ENCODE data around the gene SPATA6L.

The SPATA6L gene

DNA sequence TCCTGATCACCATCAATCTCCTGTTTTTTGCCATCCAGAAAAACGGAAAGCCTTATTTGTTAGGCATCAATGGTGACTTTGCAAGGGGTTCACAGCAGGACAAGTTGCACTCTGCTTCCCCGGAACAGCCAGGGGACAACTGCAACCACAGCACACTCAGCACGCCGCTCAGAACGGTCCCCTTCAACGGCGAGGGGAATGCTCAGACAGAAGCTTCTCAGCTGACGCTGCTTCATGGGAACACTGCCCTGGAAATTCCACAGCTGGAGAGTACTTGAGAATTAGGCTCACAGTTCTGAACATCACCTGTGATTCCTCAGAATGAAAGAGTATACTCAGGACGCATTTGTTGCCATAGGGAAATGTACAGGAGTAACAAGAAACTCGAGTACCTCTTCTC is 44.3 kb downstream of the SPATA6L start:
- H3K4me3 ChIP-seq (replicated peaks; ENCODE audit: low read depth, low read length) = no peak overlapping the region

DNA sequence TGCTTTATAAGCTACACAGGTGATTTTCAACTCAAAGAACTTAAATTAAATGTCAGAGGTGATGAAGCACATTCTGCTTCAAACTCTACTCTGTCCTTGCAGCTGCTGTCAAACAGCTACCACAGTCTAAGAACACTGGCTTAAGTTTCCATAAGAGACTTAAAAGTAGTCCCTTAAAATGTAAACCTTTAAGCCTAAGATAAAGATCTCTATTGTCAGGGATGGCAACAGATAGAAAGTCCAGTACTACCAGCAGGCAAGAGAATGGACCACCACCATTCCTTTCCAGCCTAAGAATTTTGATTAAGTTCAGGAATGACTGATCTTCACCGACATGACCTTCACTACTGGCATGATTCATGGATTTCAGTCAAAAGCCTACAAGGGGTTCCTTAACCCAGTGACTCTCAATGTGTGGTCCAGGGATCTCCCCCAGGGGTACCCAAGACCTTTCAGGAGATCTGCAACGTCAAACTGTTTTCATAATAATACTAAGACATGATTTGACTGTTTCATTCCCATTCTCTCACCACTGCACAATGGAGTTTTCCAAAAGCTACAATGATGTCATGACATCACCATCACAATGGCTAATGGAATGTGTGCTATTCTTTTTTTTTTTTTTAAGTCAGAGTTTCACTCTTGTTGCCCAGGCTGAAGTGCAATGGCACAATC is 45.3 kb downstream of the SPATA6L start:
- DNase-seq (ENCODE audit: extremely low read depth, low read depth) = no peak
- TF ChIP-seq, protein P1, sequence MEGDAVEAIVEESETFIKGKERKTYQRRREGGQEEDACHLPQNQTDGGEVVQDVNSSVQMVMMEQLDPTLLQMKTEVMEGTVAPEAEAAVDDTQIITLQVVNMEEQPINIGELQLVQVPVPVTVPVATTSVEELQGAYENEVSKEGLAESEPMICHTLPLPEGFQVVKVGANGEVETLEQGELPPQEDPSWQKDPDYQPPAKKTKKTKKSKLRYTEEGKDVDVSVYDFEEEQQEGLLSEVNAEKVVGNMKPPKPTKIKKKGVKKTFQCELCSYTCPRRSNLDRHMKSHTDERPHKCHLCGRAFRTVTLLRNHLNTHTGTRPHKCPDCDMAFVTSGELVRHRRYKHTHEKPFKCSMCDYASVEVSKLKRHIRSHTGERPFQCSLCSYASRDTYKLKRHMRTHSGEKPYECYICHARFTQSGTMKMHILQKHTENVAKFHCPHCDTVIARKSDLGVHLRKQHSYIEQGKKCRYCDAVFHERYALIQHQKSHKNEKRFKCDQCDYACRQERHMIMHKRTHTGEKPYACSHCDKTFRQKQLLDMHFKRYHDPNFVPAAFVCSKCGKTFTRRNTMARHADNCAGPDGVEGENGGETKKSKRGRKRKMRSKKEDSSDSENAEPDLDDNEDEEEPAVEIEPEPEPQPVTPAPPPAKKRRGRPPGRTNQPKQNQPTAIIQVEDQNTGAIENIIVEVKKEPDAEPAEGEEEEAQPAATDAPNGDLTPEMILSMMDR (IDR thresholded peaks at IDR 0.05; ENCODE audit: low read depth, low read length, missing control alignments) = no peak
- H3K4me3 ChIP-seq (replicated peaks; ENCODE audit: low read depth, low read length) = no peak overlapping the region

More for the DNA sequence above, 44.3 kb downstream of the SPATA6L start:
- DNase-seq (ENCODE audit: extremely low read depth, low read depth) = no peak
- TF ChIP-seq, protein P1 (IDR thresholded peaks at IDR 0.05; ENCODE audit: low read depth, low read length, missing control alignments) = no peak

DNA sequence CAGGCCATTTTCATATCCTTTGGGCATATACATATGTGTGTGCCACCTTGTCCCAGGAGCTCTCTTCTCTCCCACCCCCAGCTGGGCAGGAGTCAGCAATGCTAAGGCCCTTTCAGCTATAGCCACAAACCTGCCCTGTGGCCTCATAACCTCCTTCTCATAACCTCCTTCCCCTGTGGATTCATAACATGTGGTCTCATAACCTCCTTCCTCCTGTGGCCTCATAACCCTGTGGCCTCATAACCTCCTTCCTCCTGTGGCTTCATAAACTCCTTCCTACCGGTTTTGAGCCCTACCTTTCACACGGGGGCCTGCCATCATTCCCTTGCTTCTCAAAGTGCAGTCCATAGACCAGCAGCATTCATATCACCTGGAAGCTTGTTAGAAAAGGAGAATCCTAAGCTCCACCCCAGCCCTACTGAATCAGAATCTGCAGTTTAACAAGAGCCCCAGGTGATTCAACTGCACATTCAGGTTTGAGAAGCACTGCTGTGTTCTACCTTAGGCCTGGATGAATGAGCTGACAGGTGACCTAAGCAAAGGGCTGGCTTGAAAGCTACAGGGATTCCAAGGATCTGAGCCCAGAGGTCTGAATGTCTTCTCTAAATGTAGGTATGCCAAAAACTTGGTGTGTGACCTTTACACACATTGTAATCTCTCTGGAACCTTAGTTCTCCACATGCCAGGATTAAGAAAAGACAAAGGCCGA is 46.1 kb downstream of the SPATA6L start:
- no peak overlapping the region for H3K4me3 ChIP-seq (replicated peaks; ENCODE audit: low read depth, low read length)
- TF ChIP-seq, protein P1 (IDR thresholded peaks at IDR 0.05; ENCODE audit: low read depth, low read length, missing control alignments) = no peak
- no peak for DNase-seq (ENCODE audit: extremely low read depth, low read depth)

DNA sequence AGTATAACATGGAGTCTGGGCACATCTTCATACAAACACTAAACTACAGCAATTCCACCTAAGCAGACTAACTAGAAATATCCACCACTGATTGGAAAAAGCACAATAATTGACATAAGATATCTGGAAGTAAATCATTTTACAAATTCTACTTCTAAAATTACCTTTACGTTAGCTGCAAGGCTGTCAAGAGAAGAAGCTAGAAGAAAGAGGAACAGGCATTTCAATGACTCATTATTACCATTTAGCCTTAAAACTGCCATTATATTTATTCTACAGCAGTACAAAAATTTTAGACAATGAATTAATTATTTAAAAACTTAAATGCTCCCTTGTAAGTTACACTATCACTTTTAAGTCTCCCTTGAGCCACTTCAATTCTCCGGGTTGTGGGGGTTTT is 47.6 kb downstream of the SPATA6L start:
- TF ChIP-seq, protein P1 (IDR thresholded peaks at IDR 0.05; ENCODE audit: low read depth, low read length, missing control alignments) = no peak
- DNase-seq (ENCODE audit: extremely low read depth, low read depth) = no peak
- H3K4me3 ChIP-seq (replicated peaks; ENCODE audit: low read depth, low read length) = no peak overlapping the region

DNA sequence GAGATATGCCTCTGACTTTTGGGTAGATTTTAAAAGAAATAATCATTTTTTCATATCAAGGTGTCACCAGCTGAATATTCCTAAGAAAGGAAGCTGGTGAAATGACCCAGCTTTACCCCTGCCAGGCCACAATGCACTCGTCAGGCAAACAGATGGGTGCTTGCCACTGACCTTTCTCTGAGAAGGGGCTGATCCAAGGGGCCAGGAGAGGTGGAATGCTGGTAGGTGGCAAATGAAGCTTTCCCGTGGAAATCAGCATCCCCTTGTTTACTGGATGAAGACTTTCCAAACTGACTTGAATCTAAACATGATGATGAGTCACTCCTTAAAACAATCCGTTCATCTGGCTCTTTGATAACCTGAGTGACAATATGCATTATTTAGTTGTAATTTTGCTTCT is 48.5 kb downstream of the SPATA6L start:
- no peak for DNase-seq (ENCODE audit: extremely low read depth, low read depth)
- H3K4me3 ChIP-seq (replicated peaks; ENCODE audit: low read depth, low read length) = no peak overlapping the region
- TF ChIP-seq, protein P1 (IDR thresholded peaks at IDR 0.05; ENCODE audit: low read depth, low read length, missing control alignments) = no peak

DNA sequence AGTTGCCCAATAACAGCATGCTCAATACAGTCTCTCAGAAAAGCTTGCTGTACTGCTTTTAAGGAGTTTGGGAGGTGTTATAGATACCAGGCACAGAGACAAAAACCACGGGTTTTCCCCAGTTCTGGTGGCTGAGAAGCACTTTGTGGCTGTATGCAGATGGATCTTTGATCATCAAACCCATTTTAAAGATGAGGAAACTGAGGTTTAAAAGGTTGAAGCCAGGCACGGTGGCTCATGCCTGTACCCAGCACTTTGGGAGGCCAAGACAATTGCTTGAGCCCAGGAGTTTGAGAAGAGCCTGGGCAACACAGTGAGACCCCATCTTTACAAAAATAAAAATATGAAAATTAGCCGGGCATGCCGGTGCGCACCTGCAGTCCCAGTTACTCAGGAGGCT is 50.5 kb downstream of the SPATA6L start:
- H3K4me3 ChIP-seq (replicated peaks; ENCODE audit: low read depth, low read length) = no peak overlapping the region
- TF ChIP-seq, protein P1 (IDR thresholded peaks at IDR 0.05; ENCODE audit: low read depth, low read length, missing control alignments) = no peak
- no peak for DNase-seq (ENCODE audit: extremely low read depth, low read depth)
